ENCODE measurements around the gene HPS1. TPM values are rescaled to one million over a fixed set of nuclear protein-coding genes. Genes with fewer than 3 reads are reported as not detected.

Gene HPS1
- total and polyA plus RNA-seq, 2 of the 8 experiments (the other 6 are each of a cell fraction or from before 2014, with no cell fraction given) = 38.7 to 61.7 TPM

- Histone ChIP-seq H3K18ac (ENCODE audit: extremely low read depth, low read length) (no peak overlapping the region), H3K79me1 (ENCODE audit: low read depth, low read length) (no peaks in the 10 kb centered on the region), H2BK5ac (ENCODE audit: low read depth, low read length) (no peak overlapping the region), H2AK5ac (ENCODE audit: low read depth, low read length) (no peak overlapping the region), H3K23ac (ENCODE audit: insufficient read length) (no peak overlapping the region), H3K9me3 (ENCODE audit: insufficient read depth in 2 of 2, low read depth in 1 of 2, low read length in 1 of 2) (no peaks in the 10 kb centered on the region), H4K20me1 (replicated peaks in 1 of 2; ENCODE audit: control insufficient read depth in 1 of 2, insufficient read depth in 2 of 2, low read length in 2 of 2) (no peaks in the 10 kb centered on the region), H3K4me3 (ENCODE audit: extremely low read depth in 1 of 4, insufficient read depth in 2 of 4, low read depth in 3 of 4, low read length in 4 of 4) (no peak overlapping the region), H3K36me3 (ENCODE audit: control insufficient read depth in 2 of 4, insufficient read depth in 4 of 4, low read length in 3 of 4) (no peaks in the 10 kb centered on the region), H3K9ac (replicated peaks in 1 of 4; ENCODE audit: extremely low read depth in 1 of 4, low read depth in 3 of 4, low read length in 3 of 4) (no peak overlapping the region), H3K27ac (ENCODE audit: low read depth, low read length) (no peak overlapping the region), H2BK20ac (ENCODE audit: low read length) (no peak overlapping the region), H4K91ac (replicated peaks; ENCODE audit: insufficient read length, low read length) (no peak overlapping the region), H2BK12ac (ENCODE audit: low read depth, low read length) (no peak overlapping the region), H2BK120ac (replicated peaks; ENCODE audit: low read depth, low read length) (no peak overlapping the region), H3K56ac (replicated peaks; ENCODE audit: insufficient read length, low read depth, low read length) (no peak overlapping the region), H4K8ac (ENCODE audit: extremely low read depth, insufficient read depth, low read length) (no peak overlapping the region), H3K4ac (replicated peaks; ENCODE audit: insufficient read length, low read depth, low read length) (peak overlapping the region; percentile 45), H2AFZ (ENCODE audit: low read length) (no peak overlapping the region), H3K4me1 (replicated peaks in 1 of 4; ENCODE audit: control insufficient read depth in 3 of 4, insufficient read depth in 4 of 4, low read length in 3 of 4) (no peaks in the 10 kb centered on the region), H3K27me3 (replicated peaks in 1 of 4; ENCODE audit: control insufficient read depth in 3 of 4, extremely low read depth in 1 of 4, insufficient read depth in 3 of 4, low read length in 3 of 4) (no peaks in the 10 kb centered on the region), H3K14ac (ENCODE audit: insufficient read length) (no peak overlapping the region), H3K4me2 (ENCODE audit: insufficient read depth in 1 of 2, low read depth in 2 of 2, low read length in 2 of 2) (no peak overlapping the region), H3K23me2 (ENCODE audit: low read depth, low read length) (no peaks in the 10 kb centered on the region), H4K5ac (ENCODE audit: insufficient read length, low read depth, low read length) (no peak overlapping the region), H3K79me2 (ENCODE audit: control insufficient read depth in 1 of 2, insufficient read depth in 2 of 2, low read length in 2 of 2) (no peaks in the 10 kb centered on the region), H2BK15ac (ENCODE audit: low read length) (no peak overlapping the region)
- ChIA-PET POLR2A (ENCODE audit: partially characterized antibody) (no interaction called here), CTCF (ENCODE audit: partially characterized antibody) (interaction anchor here (0.8 to 2.1 kb wide), 12 partner anchors 11 to 142 kb away, joined by 3 to 10 read pairs (median 3); no protein-coding TSS in a partner anchor)
- WGBS, 2 experiments (ENCODE audit: extremely low coverage in 1 of 2, insufficient coverage in 1 of 2, insufficient read length in 1 of 2, insufficient replicate concordance in 2 of 2, low coverage in 1 of 2, low lambda C conversion rate in 2 of 2, missing lambda C conversion rate in 1 of 2) = 85% methylated on average over 13 of the region's 13 CpGs; no CpG with 5 or more reads in 1 of the 2 experiments
- FAIRE-seq (no peak), DNase-seq (ENCODE audit: low read depth in 1 of 2, low spot score in 2 of 2) (peak; percentile 15 to 51)
- TF ChIP-seq POLR2A (IDR thresholded peaks at IDR 0.05; ENCODE audit: control extremely low read depth in 1 of 2, low read depth in 2 of 2, low read length in 2 of 2) = no peak
- no peak for TF ChIP-seq CBX8 (IDR thresholded peaks at IDR 0.05; ENCODE audit: borderline replicate concordance, low read depth, low read length)
- TF ChIP-seq HDAC2 (IDR thresholded peaks at IDR 0.05; ENCODE audit: borderline replicate concordance in 1 of 2, low read depth in 2 of 2, low read length in 2 of 2) = no peak
- TF ChIP-seq PHF8 (conservative IDR thresholded peaks at IDR 0.05; ENCODE audit: low read depth, low read length) = no peak
- TF ChIP-seq CTCF (IDR thresholded peaks at IDR 0.05; ENCODE audit: control extremely low read depth in 1 of 3, insufficient read depth in 1 of 3, low read depth in 1 of 3, low read length in 3 of 3) = peak; percentile 23 to 50 (median 40); a peak in 3 of 4 replicates
- no peak for TF ChIP-seq TAF7 (optimal IDR thresholded peaks at IDR 0.05; ENCODE audit: borderline replicate concordance, low read depth, low read length)
- TF ChIP-seq BCL11A (IDR thresholded peaks at IDR 0.05; ENCODE audit: low read depth in 2 of 2, low read length in 2 of 2) = no peak
- peak; percentile 15 to 31; a peak in 3 of 4 replicates for TF ChIP-seq RAD21 (IDR thresholded peaks at IDR 0.05 in 1 of 2, conservative IDR thresholded peaks at IDR 0.05 in 1 of 2; ENCODE audit: low read depth in 2 of 2, low read length in 2 of 2)
- TF ChIP-seq TCF12 (IDR thresholded peaks at IDR 0.05; ENCODE audit: low read depth, low read length) = no peak
- no peak for TF ChIP-seq POU5F1 (IDR thresholded peaks at IDR 0.05; ENCODE audit: low read depth, low read length)
Observed at GRCh38 chr10:98388101-98388655, 58.6 kb downstream of the HPS1 start.

Measured in H1 (cell line).